ENCODE measurements around the gene PKMYT1.

Gene PKMYT1

GRCh38 chr16:2923481-2923880, 56.8 kb downstream of the PKMYT1 start:
- no peak for TF ChIP-seq GATA3 (IDR thresholded peaks at IDR 0.05; ENCODE audit: low read depth, low read length)
- TF ChIP-seq GATA2 (IDR thresholded peaks at IDR 0.05; ENCODE audit: low read depth, low read length): no peak
